ENCODE measurements around the gene WNT16.
"Not testable (repeated sequence)": the region's sequence is repeated elsewhere in the genome, so short reads cannot be mapped to it uniquely, and the experiment has no call there.

Gene WNT16

DNA sequence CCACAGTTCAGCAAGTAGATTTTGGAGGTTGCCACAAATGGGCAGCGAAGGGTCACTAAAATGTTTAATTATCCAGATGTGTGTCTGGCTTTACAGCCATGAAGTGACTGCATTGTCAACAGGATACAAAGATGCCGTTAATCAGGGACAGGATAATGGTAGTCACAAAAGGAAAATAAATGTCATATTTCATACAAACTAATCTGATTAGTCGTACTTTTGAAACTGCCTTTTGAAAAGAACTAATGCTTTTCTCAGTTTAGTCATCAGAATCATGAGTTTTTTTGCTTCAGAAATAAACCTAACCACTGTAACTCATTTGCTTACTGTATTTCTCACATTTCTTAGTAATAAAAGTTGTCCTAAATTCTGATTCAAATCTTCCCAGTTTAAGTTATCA lies 22.2 kb upstream of the WNT16 start:
- DNase-seq (ENCODE audit: low read depth), result no peak

GRCh38 chr7:121307021-121307574 lies 21.7 kb upstream of the WNT16 start:
- DNase-seq (ENCODE audit: low read depth), result no peak

DNA sequence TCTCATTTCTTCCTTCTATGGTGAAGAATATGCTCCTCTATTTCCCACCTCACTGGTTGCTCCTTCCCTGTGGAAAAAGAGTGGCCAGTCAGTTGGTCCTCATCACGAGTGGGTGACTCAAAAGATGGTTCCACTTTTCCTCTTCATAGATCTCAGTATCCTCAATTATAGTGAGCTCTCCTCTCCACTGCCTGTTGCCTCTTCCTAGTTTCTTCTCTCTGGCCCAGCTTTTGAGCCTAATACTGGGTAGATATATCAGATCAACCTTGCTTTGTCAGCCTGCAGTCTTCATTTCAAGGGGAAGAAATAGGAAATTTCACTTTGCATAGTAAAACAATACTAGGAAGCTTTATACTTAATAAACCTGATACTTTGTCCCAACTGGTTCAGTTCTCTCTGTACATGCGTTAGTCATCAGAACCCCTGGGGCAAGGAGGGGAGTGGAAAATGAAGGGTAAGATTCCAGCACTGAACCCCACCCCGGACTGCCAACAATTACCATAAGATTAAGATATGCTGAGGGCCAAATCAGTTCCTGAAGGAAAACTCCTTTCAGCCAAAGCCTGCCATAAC lies 15.5 kb upstream of the WNT16 start:
- no peak for DNase-seq (ENCODE audit: low read depth)

GRCh38 chr7:121313793-121314676 lies 14.8 kb upstream of the WNT16 start:
- DNase-seq (ENCODE audit: low read depth), result no peak

GRCh38 chr7:121315170-121315569 lies 13.6 kb upstream of the WNT16 start:
- DNase-seq (ENCODE audit: low read depth), result not testable (repeated sequence)

DNA sequence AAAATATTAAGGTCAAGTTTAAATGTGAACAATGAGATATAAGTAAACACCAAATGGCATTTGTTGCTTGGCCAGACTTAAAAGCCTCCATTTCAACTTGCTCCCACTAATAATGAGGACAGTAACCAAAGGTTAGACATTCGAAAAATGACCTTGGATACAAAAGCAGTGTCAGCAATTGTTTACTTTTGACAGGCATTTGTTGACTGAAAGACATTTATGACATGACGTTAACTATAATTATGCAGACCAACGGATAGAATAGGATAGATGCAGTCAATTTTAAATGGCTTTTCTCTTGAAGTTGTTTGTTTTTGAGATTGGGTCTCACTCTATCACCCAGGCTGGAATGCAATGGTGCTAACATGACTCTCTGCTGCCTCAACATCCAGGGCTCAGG lies 6.3 kb upstream of the WNT16 start:
- no peak for DNase-seq (ENCODE audit: low read depth)

DNA sequence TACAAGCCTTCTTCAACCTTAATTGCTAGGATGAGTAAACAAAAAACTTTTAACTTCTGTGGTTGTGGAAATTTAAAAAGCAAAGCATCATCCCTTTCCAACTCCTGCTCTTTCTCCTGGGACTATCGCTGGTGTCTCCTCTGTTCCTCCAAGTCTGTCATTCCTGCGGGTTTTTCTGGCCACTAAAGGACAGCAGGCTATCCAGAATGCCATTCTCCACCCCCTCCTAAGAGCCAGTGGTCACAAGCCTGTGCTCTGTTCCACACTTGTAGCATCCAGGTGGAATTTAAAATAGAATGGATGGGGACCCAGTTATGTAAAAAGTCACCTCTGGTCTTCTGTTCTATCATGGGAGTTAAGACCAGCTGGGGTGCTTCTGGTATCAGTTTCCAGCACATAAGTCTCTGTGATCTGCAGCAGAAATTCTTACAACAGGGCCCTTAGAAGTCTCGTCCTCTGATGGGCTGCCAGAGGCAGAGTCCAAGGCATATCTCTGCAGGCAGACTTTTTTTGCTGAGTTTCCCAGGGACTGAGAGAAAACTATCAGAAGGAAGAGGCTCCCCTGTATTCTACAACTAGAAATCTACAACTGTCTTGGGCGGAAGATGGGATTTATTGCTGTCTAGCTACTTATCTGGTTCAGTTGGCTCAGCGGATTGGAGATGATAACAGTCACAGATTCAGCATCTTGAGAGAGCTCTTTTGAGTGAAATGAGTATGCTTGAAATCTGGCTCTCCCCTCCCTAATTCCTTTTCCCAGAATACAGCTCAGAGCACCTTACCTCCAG lies 5.1 kb upstream of the WNT16 start:
- DNase-seq (ENCODE audit: low read depth), result no peak

- no peak for DNase-seq (ENCODE audit: low read depth)
Measured at GRCh38 chr7:121327671-121328070, 1.1 kb upstream of the WNT16 start.

- DNase-seq (ENCODE audit: low read depth), result no peak
Measured at GRCh38 chr7:121329191-121330052, 622 bp downstream of the WNT16 start.

DNA sequence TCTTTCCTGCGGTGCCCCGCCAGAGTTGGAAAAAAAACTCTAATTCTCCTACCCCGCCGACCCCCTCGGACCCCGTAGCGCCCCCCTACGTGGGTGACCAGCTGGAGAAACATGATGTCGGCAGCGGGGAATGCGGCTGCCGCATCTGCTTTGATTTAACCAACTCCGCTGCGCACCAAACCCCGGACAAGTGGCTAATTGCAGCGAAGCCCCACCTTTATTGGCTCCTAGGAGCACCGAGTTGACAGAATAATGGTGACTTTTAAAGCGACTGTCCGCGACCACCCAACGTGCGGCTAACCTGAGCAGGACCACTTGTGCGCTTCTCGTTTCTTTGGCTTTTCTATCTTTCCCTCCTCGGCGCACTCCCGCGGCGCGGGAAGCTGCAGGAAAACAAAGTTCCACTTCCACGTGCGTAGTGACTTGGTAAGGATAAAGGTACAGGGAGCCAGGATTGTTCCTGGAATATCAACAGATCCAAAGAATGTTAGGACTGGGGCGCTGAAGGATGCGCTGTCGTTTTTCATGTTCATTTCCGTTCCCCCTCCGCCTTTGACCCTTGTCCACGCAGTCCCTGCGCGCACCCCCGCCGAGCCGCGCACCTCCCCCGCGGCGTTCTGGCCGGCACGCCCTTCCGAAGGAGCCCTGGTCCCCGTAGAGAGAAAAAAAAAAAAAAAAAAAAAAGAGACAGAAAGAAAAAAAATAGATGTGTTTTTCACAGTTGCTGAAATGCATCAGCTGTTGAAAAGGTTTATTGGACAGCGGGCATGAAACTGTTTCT lies 1.4 kb downstream of the WNT16 start:
- no peak for DNase-seq (ENCODE audit: low read depth)

DNA sequence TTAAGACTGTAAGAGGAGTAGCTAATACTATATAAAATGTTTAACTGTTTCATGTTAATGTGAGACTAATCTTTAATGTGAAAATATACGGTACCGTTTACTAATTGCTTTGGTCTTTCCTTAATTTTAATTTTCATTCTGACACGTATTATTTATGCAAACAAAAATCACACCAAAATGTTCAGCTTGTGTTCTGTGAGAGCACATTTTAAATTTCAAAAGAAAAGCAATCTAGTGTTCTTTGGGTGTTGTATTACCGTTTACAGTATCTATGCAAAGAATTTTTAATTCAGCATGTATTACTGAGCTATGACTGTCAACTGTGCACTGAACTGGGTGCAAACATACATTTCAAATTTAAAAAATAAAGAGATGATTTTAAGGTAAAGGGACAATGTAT lies 2.2 kb downstream of the WNT16 start:
- DNase-seq (ENCODE audit: low read depth), result no peak

- no peak for DNase-seq (ENCODE audit: low read depth)
Measured at GRCh38 chr7:121331574-121331973, 2.8 kb downstream of the WNT16 start.

DNA sequence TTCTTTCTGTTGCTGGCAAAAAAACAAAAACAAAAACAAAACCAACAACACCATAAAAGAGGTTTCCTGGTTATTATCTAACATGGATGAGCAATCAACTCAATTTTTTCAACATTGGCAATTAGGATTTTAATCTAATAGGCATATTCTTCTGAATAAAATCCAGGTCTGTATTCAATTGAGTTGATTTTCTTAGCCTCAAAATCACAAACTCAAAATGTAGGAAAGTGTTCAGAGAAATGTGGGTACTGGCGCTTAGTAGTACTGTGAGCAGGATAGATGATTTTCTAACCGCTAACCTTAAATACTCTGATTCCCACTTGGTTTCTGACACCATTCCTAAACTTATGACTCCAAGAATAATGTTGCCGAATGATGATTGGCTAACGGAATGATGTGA lies 5.6 kb downstream of the WNT16 start:
- no peak for DNase-seq (ENCODE audit: low read depth)

DNA sequence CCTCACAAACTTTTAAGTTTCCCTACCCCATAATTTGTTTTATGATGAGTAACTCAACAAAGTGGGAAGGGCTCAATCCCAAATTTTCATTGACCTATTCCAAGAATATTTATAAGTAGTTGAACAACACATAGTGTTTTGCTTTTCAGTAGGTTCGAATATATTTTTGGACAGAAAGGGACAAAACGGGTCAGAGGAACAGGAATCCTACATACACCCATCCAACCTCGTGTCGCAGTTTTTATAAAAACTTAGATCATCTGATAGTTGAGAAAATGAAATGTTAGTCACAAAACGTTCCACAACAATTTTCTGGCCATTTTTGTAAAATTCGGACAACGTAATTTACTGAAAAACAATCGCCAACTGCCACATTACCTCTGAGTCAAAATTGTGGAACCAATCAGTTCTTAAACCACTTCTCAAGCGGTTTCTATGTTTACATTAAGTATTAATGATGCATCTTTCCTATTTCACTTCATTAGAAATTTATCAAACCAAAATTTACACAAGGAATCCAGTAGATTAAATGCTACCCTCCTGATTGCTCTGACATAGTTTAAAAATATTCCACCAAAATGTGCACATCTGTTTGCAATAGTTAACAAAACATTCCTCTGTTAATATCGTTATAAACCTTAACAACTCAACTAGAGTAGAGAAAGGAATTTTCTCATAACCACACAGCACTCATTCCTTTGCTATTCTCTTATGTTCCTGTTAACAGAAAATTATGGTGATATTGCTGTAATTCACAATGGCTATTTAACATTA lies 6.3 kb downstream of the WNT16 start:
- DNase-seq (ENCODE audit: low read depth), result no peak

DNA sequence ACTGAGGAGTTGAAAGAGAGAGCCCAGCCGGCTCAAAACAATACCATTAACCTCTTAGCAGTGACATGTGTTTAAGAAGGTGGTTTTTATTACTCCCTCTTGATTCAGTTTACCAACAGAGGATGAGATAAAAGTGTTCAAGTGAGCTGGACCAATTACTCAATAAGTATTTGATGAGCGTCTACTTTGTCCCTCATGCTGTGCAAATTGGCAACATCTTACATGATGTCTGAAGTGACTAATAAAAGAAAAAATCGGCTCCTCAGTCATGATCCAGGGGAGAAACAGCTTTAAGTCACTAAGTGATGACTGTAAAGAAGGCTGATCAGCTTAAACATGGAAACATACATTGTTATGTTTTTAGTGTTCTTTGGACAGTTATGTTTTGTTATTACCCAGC lies 7.8 kb downstream of the WNT16 start:
- DNase-seq (ENCODE audit: low read depth), result no peak

- DNase-seq (ENCODE audit: low read depth), result no peak
Measured at GRCh38 chr7:121337398-121337797, 8.6 kb downstream of the WNT16 start.

- no peak for DNase-seq (ENCODE audit: low read depth)
Measured at GRCh38 chr7:121339082-121339481, 10.3 kb downstream of the WNT16 start.

DNA sequence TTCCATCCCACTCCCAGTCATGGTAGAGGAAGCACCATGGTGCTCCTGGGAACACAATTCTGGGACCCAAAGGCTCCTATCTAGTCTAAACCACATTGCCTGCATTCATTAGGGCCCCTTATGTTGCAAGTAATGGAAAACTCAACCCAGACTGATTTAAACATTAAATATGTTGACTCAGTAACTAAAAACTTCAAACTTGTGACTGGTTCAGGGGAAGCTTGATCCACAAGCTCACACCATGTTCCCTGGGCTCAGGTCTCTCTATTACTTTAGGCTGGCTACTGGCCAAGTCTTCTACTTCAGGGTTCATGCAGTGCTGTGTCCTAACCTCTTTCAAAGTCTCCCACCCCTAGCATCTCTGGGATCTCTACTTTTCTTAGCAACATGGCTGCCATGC lies 13.1 kb downstream of the WNT16 start:
- DNase-seq (ENCODE audit: low read depth), result no peak

DNA sequence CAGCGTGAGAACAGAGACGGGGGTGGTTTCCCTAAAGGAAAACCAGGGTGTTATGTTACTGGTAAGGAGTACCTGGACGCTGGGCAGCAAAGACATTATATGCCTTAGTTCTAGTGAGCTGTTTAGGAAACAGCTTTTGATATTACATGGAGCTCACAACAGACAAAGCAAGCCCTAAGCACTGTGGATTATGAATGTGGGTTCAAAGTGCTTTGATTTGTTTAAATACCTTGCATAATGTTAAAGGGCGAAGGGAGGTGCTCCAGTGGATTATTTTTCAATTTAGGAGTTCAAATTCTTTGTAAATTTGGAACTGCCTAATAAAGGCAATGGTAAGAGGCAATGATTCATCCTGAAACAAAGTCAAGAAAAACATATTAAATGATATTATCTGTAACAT lies 13.8 kb downstream of the WNT16 start:
- DNase-seq (ENCODE audit: low read depth), result no peak

GRCh38 chr7:121343302-121343701 lies 14.5 kb downstream of the WNT16 start:
- no peak for DNase-seq (ENCODE audit: low read depth)
